HG03565 (cell line): ENCODE measurements around the gene SLC16A11.
"Not testable (repeated sequence)": the region's sequence is repeated elsewhere in the genome, so short reads cannot be mapped to it uniquely, and the experiment has no call there.

Source experiments
- ATAC-seq: cut with Tn5 transposase; IDR thresholded peaks from one replicate; pipeline ENCODE4 v1.9.1; 2021; ENCODE audit warnings: mild to moderate bottlenecking, moderate library complexity; ENCODE audit not compliant: unreplicated experiment

The SLC16A11 gene, protein sequence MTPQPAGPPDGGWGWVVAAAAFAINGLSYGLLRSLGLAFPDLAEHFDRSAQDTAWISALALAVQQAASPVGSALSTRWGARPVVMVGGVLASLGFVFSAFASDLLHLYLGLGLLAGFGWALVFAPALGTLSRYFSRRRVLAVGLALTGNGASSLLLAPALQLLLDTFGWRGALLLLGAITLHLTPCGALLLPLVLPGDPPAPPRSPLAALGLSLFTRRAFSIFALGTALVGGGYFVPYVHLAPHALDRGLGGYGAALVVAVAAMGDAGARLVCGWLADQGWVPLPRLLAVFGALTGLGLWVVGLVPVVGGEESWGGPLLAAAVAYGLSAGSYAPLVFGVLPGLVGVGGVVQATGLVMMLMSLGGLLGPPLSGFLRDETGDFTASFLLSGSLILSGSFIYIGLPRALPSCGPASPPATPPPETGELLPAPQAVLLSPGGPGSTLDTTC

GRCh38 chr17:7043497-7044198 is at the start of gene SLC16A11:
TSS of gene SLC16A11 (minus strand) at chr17:7044092. CDS start at chr17:7043513, 579 bp downstream.
- ATAC-seq: no peak

DNA sequence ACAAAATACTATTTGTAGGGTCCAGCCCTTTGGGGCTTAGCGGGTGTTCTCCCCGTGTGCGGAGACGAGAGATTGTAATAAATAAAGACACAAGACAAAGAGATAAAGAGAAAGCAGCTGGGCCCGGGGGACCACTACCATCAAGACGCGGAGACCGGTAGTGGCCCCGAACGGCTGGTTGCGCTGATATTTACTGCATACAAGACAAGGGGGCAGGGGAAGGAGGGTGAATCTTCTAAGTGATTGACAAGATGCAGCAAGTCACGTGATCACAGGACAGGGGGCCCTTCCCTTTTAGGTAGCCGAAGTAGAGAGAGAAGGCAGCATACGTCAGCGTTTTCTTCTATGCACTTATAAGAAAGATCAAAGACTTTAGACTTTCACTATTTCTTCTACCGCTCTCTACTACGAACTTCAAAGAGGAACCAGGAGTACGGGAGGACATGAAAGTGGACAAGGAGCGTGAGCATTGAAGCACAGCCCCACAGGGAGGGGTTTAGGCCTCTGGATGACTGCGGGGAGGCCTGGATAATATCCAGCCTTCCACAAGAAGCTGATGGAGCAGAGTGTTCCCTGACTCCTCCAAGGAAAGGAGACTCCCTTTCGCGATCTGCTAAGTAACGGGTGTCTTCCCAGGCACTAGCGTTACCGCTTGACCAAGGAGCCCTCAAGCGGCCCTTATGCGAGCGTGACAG is 47.6 kb upstream of the SLC16A11 start:
- not testable (repeated sequence) for ATAC-seq

DNA sequence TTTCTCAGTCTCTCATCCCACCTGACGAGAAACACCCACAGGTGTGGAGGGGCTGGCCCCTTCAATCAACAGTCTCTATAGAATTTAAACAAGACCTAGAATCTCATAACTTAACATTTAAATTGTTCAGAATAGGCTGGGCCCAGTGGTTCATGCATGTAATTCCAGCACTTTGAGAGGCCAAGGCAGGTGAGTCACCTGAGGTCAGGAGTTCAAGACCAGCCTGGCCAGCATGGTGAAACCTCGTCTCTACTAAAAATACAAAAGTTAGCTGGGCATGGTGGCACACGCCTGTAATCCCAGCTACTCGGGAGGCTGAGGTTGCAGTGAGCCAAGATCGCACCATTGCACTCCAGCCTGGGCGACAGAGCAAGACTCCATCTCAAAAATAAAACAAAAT is 45.7 kb upstream of the SLC16A11 start:
- ATAC-seq: not testable (repeated sequence)

- ATAC-seq: not testable (repeated sequence)
These were observed 44.5 kb upstream of the SLC16A11 start for GRCh38 chr17:7088442-7088841.

DNA sequence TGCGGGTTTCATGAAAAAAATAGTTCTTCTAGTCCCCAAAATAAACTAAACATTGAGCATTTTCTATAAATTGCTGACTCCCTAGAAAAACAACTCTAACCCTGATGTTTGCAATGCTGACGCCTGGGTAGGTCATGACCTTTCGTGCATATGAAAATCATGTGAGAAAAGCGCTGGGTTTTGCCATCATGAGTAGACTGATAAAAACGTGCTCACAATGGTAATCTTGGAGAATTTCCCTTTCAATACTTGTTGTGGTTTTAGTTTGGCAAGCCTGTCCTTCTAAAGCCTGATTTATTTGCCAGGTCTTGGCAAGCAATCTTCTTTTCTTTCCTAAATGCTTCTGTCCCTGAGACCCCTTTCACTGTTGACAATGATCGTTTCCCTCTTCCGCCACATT is 40.2 kb upstream of the SLC16A11 start:
- ATAC-seq: no peak

DNA sequence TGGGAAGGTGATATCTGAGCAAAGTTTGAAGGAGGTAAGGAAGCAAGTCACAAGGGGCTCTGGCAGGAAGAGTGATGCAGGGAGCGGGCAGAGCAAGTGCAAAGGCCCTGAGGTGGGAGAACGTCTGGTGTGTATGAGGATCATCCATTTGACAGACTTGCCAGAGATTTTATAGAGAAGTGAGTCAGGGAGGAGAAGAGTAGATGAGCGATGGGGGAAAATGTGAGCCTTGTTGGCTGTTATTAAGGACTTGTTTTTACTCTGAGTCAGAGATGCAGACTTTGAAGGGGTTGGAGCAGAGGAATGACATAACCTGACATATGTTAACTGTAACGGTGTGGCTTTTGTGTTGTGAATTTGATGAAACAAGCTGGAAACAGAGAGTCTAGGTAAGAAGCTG is 39.7 kb upstream of the SLC16A11 start:
- no peak for ATAC-seq

GRCh38 chr17:7081341-7082062 is 37.6 kb upstream of the SLC16A11 start:
- ATAC-seq: no peak

- ATAC-seq: no peak
These were observed 36.7 kb upstream of the SLC16A11 start for GRCh38 chr17:7080456-7081041.

- no peak for ATAC-seq
These were observed 35.9 kb upstream of the SLC16A11 start, which contains the start of gene CLEC10A for GRCh38 chr17:7079581-7080455. TSS of gene CLEC10A (minus strand) at chr17:7080251. CDS start at chr17:7078812, 1,439 bp downstream.

GRCh38 chr17:7078711-7079110 is 34.8 kb upstream of the SLC16A11 start:
- ATAC-seq: no peak

DNA sequence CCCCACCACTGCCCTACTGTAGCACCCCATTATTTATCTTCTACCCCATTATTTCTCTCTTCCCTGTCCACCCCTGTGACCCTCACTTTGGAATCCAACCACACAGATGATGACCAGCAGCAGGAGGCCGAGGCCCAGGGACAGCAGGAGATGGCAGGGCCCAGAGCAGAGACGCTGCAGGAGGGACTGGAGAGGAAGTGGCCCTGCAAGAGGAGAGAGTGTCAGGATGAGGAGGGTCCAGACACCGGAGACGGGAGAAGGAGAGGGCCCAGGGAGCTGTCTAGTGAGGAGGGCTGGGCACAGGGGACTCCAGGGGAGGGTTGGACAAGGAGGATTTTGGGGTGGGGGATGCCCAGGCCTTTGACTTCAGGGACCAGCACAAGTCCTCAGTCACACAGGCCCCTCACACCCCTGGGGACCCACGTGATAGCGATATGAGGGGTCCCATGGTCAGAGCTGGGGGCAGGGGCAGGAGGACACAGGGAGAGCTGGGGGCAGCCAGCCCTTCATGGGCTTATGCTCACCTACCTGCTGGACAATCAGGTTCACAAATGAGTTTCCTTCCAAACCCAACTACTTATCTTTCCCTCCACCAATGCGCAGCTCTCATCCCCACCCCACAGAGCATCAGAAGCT is 34.1 kb upstream of the SLC16A11 start:
- no peak for ATAC-seq

GRCh38 chr17:7074931-7075330 is 31.0 kb upstream of the SLC16A11 start:
- ATAC-seq: no peak

GRCh38 chr17:7072406-7072805 is 28.5 kb upstream of the SLC16A11 start:
- ATAC-seq: no peak

DNA sequence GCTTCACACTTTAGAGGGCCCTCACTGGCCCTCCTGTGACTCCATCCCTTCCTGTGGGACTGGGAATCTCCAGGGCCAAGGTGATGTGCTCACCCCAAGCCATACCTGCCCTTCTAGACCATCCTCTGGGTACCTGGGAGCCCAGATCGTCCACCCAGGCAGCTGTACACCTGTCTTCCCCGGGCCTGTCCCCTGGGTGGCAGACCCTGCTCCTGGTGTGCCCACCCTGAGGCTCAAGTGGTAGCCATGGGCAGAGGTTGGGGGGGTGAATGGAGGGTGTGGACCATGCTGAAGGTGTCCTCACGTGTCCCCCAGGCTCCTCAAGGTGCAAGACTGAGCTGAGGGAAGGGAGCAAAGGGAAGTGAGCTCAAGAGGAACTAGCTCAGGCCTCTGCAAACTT is 26.8 kb upstream of the SLC16A11 start:
- no peak for ATAC-seq

GRCh38 chr17:7068268-7068667 is 24.4 kb upstream of the SLC16A11 start:
- no peak for ATAC-seq

GRCh38 chr17:7067198-7067597 is 23.3 kb upstream of the SLC16A11 start:
- ATAC-seq: no peak

- no peak for ATAC-seq
These were observed 20.4 kb upstream of the SLC16A11 start for GRCh38 chr17:7064261-7064660.

- no peak for ATAC-seq
These were observed 19.7 kb upstream of the SLC16A11 start for GRCh38 chr17:7063518-7064094.
